MM.1S (cell line): ENCODE results near the gene CTSE.

ENCODE experiments used
- EZH2 ChIP-seq: fragments of 300-600 bp; sonication (generic); optimal IDR thresholded peaks from 2 replicates; pipeline ENCODE3; 2017; ENCODE audit warnings: low read depth, mild to moderate bottlenecking, antibody characterized with exemption, low read length, mixed read lengths
- EZH2phosphoT487 ChIP-seq: fragments of 300-600 bp; sonication (generic); IDR thresholded peaks from 2 replicates; pipeline ENCODE4 v1.6.1; 2018; ENCODE audit warnings: antibody characterized with exemption, low read length
- TF ChIP-seq, protein P1 (sequence below): fragments of 300-600 bp; sonication (generic); IDR thresholded peaks from 2 replicates; pipeline ENCODE4 v1.5.1; 2016; ENCODE audit warnings: antibody characterized with exemption, low read length, mixed read lengths

DNA sequence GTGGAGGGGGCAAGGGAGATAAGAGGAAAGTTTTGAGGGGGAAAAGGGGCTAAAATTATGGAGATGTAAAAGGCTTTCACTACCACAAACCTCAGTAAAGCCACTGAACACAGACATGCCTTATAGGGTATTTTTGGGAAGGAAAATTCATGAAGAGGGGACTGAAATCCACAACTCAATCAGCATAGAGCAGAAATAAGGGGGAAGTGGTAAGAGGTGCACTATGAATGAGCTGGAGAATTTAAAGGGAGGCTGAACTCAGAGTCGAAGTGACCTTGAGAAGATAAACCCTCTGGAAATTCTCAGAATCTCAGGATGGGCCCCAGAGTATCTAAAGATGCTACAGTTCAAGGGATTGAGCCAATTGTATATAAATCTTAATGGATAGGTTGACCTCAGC lies 44.6 kb upstream of the CTSE start:
- TF ChIP-seq, protein P1, sequence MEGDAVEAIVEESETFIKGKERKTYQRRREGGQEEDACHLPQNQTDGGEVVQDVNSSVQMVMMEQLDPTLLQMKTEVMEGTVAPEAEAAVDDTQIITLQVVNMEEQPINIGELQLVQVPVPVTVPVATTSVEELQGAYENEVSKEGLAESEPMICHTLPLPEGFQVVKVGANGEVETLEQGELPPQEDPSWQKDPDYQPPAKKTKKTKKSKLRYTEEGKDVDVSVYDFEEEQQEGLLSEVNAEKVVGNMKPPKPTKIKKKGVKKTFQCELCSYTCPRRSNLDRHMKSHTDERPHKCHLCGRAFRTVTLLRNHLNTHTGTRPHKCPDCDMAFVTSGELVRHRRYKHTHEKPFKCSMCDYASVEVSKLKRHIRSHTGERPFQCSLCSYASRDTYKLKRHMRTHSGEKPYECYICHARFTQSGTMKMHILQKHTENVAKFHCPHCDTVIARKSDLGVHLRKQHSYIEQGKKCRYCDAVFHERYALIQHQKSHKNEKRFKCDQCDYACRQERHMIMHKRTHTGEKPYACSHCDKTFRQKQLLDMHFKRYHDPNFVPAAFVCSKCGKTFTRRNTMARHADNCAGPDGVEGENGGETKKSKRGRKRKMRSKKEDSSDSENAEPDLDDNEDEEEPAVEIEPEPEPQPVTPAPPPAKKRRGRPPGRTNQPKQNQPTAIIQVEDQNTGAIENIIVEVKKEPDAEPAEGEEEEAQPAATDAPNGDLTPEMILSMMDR = no peak
- no peak for TF ChIP-seq EZH2
- no peak for TF ChIP-seq EZH2phosphoT487
